ENCODE results near the gene CMYA5. TPM values are rescaled to one million over a fixed set of nuclear protein-coding genes. Genes with fewer than 3 reads are reported as not detected.

The CMYA5 gene
- total RNA-seq, 1 experiment from 2014 or later = 0.15 TPM

GRCh38 chr5:79827159-79827629 is 137.6 kb downstream of the CMYA5 start:
- H3K27me3 ChIP-seq (ENCODE audit: low read length) = peaks cover 27% of the 10 kb centered on the region
- CTCF ChIA-PET = no interaction called here
- no peak overlapping the region for H3K9ac ChIP-seq (ENCODE audit: low read length)
- no peak overlapping the region for H3K4me3 ChIP-seq (ENCODE audit: low read length)
- H2AFZ ChIP-seq (ENCODE audit: low read length) = no peak overlapping the region
- no peak overlapping the region for H3K27ac ChIP-seq (ENCODE audit: low read length)
- DNase-seq (no peak), ATAC-seq (no peak)
- no peaks in the 10 kb centered on the region for H3K36me3 ChIP-seq (ENCODE audit: low read depth, low read length)
- no peaks in the 10 kb centered on the region for H3K9me2 ChIP-seq (replicated peaks; ENCODE audit: low read length)
- no peaks in the 10 kb centered on the region for H4K20me1 ChIP-seq (ENCODE audit: low read length)
- H3K4me1 ChIP-seq (ENCODE audit: insufficient read depth, low read length) = no peaks in the 10 kb centered on the region
- no peak for TF ChIP-seq EZH2 (IDR thresholded peaks at IDR 0.05; ENCODE audit: low read length, unreplicated experiment)
- TF ChIP-seq EZH2phosphoT487 (IDR thresholded peaks at IDR 0.05; ENCODE audit: borderline replicate concordance, low read length) = no peak
- TF ChIP-seq, protein P1, sequence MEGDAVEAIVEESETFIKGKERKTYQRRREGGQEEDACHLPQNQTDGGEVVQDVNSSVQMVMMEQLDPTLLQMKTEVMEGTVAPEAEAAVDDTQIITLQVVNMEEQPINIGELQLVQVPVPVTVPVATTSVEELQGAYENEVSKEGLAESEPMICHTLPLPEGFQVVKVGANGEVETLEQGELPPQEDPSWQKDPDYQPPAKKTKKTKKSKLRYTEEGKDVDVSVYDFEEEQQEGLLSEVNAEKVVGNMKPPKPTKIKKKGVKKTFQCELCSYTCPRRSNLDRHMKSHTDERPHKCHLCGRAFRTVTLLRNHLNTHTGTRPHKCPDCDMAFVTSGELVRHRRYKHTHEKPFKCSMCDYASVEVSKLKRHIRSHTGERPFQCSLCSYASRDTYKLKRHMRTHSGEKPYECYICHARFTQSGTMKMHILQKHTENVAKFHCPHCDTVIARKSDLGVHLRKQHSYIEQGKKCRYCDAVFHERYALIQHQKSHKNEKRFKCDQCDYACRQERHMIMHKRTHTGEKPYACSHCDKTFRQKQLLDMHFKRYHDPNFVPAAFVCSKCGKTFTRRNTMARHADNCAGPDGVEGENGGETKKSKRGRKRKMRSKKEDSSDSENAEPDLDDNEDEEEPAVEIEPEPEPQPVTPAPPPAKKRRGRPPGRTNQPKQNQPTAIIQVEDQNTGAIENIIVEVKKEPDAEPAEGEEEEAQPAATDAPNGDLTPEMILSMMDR (conservative IDR thresholded peaks at IDR 0.05; ENCODE audit: low read depth, low read length) = no peak
- no peaks in the 10 kb centered on the region for H3F3A ChIP-seq (ENCODE audit: low read length, unreplicated experiment)
- no peak overlapping the region for H3K4me2 ChIP-seq (ENCODE audit: low read length)
- BruUV-seq (replicated peaks) = no TSS peak
- H3K79me2 ChIP-seq (ENCODE audit: low read length) = no peaks in the 10 kb centered on the region
- intact Hi-C loops (cut with micrococcal nuclease) = no loop called here
- no peaks in the 10 kb centered on the region for H3K9me3 ChIP-seq (ENCODE audit: low read length)
- POLR2A ChIA-PET (ENCODE audit: unreplicated experiment) = no interaction called here

GRCh38 chr5:79829260-79829659 is 139.6 kb downstream of the CMYA5 start:
- Histone ChIP-seq H3K9me2 (replicated peaks; ENCODE audit: low read length) (no peaks in the 10 kb centered on the region), H2AFZ (ENCODE audit: low read length) (no peak overlapping the region), H3K4me3 (ENCODE audit: low read length) (no peak overlapping the region), H3K9me3 (ENCODE audit: low read length) (no peaks in the 10 kb centered on the region), H3K36me3 (ENCODE audit: low read depth, low read length) (no peaks in the 10 kb centered on the region), H3K79me2 (ENCODE audit: low read length) (no peaks in the 10 kb centered on the region), H3K4me2 (ENCODE audit: low read length) (no peak overlapping the region), H3K27ac (ENCODE audit: low read length) (no peak overlapping the region), H3K4me1 (ENCODE audit: insufficient read depth, low read length) (no peaks in the 10 kb centered on the region), H3K9ac (ENCODE audit: low read length) (no peak overlapping the region), H4K20me1 (ENCODE audit: low read length) (no peaks in the 10 kb centered on the region), H3K27me3 (ENCODE audit: low read length) (peaks cover 13% of the 10 kb centered on the region), H3F3A (ENCODE audit: low read length, unreplicated experiment) (no peaks in the 10 kb centered on the region)
- POLR2A ChIA-PET (ENCODE audit: unreplicated experiment) = no interaction called here
- CTCF ChIA-PET = no interaction called here
- no peak for DNase-seq
- no TSS peak for BruUV-seq (replicated peaks)
- TF ChIP-seq EZH2 (IDR thresholded peaks at IDR 0.05; ENCODE audit: low read length, unreplicated experiment) = no peak
- TF ChIP-seq EZH2phosphoT487 (IDR thresholded peaks at IDR 0.05; ENCODE audit: borderline replicate concordance, low read length) = no peak
- TF ChIP-seq, protein P1 (conservative IDR thresholded peaks at IDR 0.05; ENCODE audit: low read depth, low read length) = peak; percentile 40; the same call in 1 of the 2 replicates
- ATAC-seq = no peak
- intact Hi-C loops (cut with micrococcal nuclease) = no loop called here

DNA sequence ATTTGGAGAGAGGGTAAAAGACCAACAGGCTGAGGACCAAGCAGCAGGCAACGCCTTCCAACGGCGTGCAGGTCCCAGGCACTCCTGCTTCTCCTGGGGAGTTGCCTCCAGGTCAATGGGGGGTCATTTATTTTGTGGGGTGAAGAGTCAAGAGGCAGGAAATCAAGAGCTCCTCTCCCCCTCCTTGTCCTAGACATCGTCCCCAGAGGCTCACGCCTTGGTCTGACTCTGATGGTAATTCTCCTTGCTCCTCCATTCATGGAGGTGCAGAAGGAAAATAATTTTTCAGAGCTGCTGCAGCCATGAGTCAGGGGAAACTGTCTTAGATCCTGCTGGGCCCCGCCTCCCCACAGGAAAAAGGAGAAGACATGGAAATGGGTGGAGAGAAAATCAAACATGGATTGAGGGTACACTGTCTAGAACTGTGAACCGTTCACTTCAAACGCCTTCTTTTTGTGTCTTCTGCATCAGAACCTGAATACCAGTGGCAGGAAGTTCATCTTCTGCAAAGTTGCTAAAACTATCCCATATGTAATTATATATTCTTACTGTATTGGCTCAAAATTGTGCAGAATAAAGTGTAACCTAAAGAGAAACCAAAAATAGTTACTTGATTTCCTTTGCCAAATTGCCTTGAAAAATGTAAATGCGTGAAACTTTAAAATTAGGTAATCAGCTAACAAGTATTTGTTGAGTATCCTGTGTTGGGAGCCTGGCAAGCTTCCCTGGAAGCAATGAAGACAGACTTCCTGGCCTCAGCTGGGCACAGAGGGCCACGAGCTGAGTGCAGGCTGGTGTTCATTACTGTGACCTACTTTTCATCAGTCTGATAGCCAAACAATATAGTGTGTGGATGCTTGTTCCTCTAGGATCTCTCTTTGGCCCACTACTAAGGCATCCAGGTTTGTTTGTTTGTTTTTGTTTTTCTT is 142.0 kb downstream of the CMYA5 start:
- ATAC-seq (no peak), DNase-seq (no peak)
- no peaks in the 10 kb centered on the region for H3K4me1 ChIP-seq (ENCODE audit: insufficient read depth, low read length)
- H3K27ac ChIP-seq (ENCODE audit: low read length) = no peak overlapping the region
- H3K79me2 ChIP-seq (ENCODE audit: low read length) = no peaks in the 10 kb centered on the region
- no peak overlapping the region for H3K9ac ChIP-seq (ENCODE audit: low read length)
- no peaks in the 10 kb centered on the region for H4K20me1 ChIP-seq (ENCODE audit: low read length)
- CTCF ChIA-PET = no interaction called here
- intact Hi-C loops (cut with micrococcal nuclease) = no loop called here
- no peak overlapping the region for H2AFZ ChIP-seq (ENCODE audit: low read length)
- H3K4me3 ChIP-seq (ENCODE audit: low read length) = no peak overlapping the region
- H3K9me3 ChIP-seq (ENCODE audit: low read length) = no peaks in the 10 kb centered on the region
- H3K36me3 ChIP-seq (ENCODE audit: low read depth, low read length) = no peaks in the 10 kb centered on the region
- BruUV-seq (replicated peaks) = no TSS peak
- H3K9me2 ChIP-seq (replicated peaks; ENCODE audit: low read length) = no peaks in the 10 kb centered on the region
- H3K27me3 ChIP-seq (ENCODE audit: low read length) = peaks cover 2% of the 10 kb centered on the region; the same call in 1 of the 2 replicates
- TF ChIP-seq, protein P1 (conservative IDR thresholded peaks at IDR 0.05; ENCODE audit: low read depth, low read length) = no peak
- TF ChIP-seq EZH2phosphoT487 (IDR thresholded peaks at IDR 0.05; ENCODE audit: borderline replicate concordance, low read length) (no peak), EZH2 (IDR thresholded peaks at IDR 0.05; ENCODE audit: low read length, unreplicated experiment) (no peak)
- POLR2A ChIA-PET (ENCODE audit: unreplicated experiment) = no interaction called here
- H3K4me2 ChIP-seq (ENCODE audit: low read length) = no peak overlapping the region
- H3F3A ChIP-seq (ENCODE audit: low read length, unreplicated experiment) = no peaks in the 10 kb centered on the region
